WTC11 (cell line): Measurements from ENCODE around the gene GRB10.

Source experiments
- CBFB ChIP-seq: sonication (generic); formaldehyde crosslinking; IDR thresholded peaks from 2 replicates; pipeline ENCODE4 v1.8.1; 2022; ENCODE audit warnings: mild to moderate bottlenecking, low read depth, missing genetic modification reagents
- CREM ChIP-seq: sonication (generic); formaldehyde crosslinking; IDR thresholded peaks from 2 replicates; pipeline ENCODE4 v1.8.1; 2022; ENCODE audit warnings: mild to moderate bottlenecking, missing genetic modification reagents, moderate library complexity
- MLX ChIP-seq: sonication (generic); formaldehyde crosslinking; IDR thresholded peaks from 2 replicates; pipeline ENCODE4 v1.8.1; 2023; ENCODE audit warnings: mild to moderate bottlenecking, missing genetic modification reagents, moderate library complexity
- TEAD1 ChIP-seq: sonication (generic); formaldehyde crosslinking; IDR thresholded peaks from 2 replicates; pipeline ENCODE4 v1.8.0; 2022; ENCODE audit warnings: mild to moderate bottlenecking, missing genetic modification reagents
- TEAD4 ChIP-seq: sonication (generic); formaldehyde crosslinking; IDR thresholded peaks from 2 replicates; pipeline ENCODE4 v1.8.0; 2022; ENCODE audit warnings: mild to moderate bottlenecking, missing genetic modification reagents
- TF ChIP-seq, protein P1 (sequence below): sonication (generic); formaldehyde crosslinking; IDR thresholded peaks from 2 replicates; pipeline ENCODE4 v1.8.0; 2022; ENCODE audit warnings: mild to moderate bottlenecking, missing genetic modification reagents
- TF ChIP-seq, protein P2 (sequence below): fragments of 200-600 bp; IDR thresholded peaks from 2 replicates; pipeline ENCODE4 v1.8.0; 2022; ENCODE audit warnings: antibody characterized with exemption

GRCh38 chr7:50662041-50662694 is 120.5 kb downstream of the GRB10 start:
- TF ChIP-seq CREM (CRISPR knock-in tag) (no peak), TEAD1 (CRISPR knock-in tag) (no peak), MLX (CRISPR knock-in tag) (no peak), TEAD4 (no peak), CBFB (CRISPR knock-in tag) (no peak)
- TF ChIP-seq, protein P1, sequence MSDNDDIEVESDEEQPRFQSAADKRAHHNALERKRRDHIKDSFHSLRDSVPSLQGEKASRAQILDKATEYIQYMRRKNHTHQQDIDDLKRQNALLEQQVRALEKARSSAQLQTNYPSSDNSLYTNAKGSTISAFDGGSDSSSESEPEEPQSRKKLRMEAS (CRISPR knock-in tag): no peak
- TF ChIP-seq, protein P2, sequence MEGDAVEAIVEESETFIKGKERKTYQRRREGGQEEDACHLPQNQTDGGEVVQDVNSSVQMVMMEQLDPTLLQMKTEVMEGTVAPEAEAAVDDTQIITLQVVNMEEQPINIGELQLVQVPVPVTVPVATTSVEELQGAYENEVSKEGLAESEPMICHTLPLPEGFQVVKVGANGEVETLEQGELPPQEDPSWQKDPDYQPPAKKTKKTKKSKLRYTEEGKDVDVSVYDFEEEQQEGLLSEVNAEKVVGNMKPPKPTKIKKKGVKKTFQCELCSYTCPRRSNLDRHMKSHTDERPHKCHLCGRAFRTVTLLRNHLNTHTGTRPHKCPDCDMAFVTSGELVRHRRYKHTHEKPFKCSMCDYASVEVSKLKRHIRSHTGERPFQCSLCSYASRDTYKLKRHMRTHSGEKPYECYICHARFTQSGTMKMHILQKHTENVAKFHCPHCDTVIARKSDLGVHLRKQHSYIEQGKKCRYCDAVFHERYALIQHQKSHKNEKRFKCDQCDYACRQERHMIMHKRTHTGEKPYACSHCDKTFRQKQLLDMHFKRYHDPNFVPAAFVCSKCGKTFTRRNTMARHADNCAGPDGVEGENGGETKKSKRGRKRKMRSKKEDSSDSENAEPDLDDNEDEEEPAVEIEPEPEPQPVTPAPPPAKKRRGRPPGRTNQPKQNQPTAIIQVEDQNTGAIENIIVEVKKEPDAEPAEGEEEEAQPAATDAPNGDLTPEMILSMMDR: no peak
